Stimulated activated CD4-positive, alpha-beta T cell treated with anti-CD3 and anti-CD28 coated beads, Interleukin-15, amount 100 ng/mL, for 48 hours (primary cell): ENCODE data around the gene FNBP1L.
"Not testable (repeated sequence)": the region's sequence is repeated elsewhere in the genome, so short reads cannot be mapped to it uniquely, and the experiment has no call there.

Experiments
- DNase-seq, 2 donors: peaks; one replicate each; pipeline ENCODE4 v3.0.0-alpha.2; 2020; ENCODE audit warnings: low read depth in 2 of 2

The FNBP1L gene

GRCh38 chr1:93532780-93533378 is 85.0 kb downstream of the FNBP1L start:
- DNase-seq: no peak

GRCh38 chr1:93533677-93534076 is 85.8 kb downstream of the FNBP1L start:
- DNase-seq: no peak

- DNase-seq: no peak
Measured at GRCh38 chr1:93537396-93537795, 89.5 kb downstream of the FNBP1L start.

GRCh38 chr1:93537924-93538323 is 90.0 kb downstream of the FNBP1L start:
- DNase-seq: no peak

- DNase-seq: no peak
Measured at GRCh38 chr1:93541045-93541444, 93.1 kb downstream of the FNBP1L start.

GRCh38 chr1:93542398-93542797 is 94.5 kb downstream of the FNBP1L start:
- DNase-seq: no peak

- DNase-seq: no peak
Measured at GRCh38 chr1:93546162-93546863, 98.4 kb downstream of the FNBP1L start.

- DNase-seq: no peak
Measured at GRCh38 chr1:93549131-93549530, 101.2 kb downstream of the FNBP1L start.

GRCh38 chr1:93549811-93550210 is 101.9 kb downstream of the FNBP1L start:
- no peak for DNase-seq

GRCh38 chr1:93552741-93553455 is 105.0 kb downstream of the FNBP1L start:
- DNase-seq: no peak

GRCh38 chr1:93553886-93554490 is 106.1 kb downstream of the FNBP1L start:
- DNase-seq: not testable (repeated sequence)

GRCh38 chr1:93554883-93555872 is 107.3 kb downstream of the FNBP1L start:
- DNase-seq: no peak

- no peak for DNase-seq
Measured at GRCh38 chr1:93556291-93556690, 108.4 kb downstream of the FNBP1L start.

GRCh38 chr1:93559045-93559444 is 111.1 kb downstream of the FNBP1L start:
- DNase-seq: no peak

- DNase-seq: no peak
Measured at GRCh38 chr1:93559695-93560094, 111.8 kb downstream of the FNBP1L start.

GRCh38 chr1:93565496-93566206 is 117.7 kb downstream of the FNBP1L start:
- DNase-seq: no peak

- DNase-seq: no peak
Measured at GRCh38 chr1:93566227-93566626, 118.3 kb downstream of the FNBP1L start.

GRCh38 chr1:93567255-93567918 is 119.5 kb downstream of the FNBP1L start:
- DNase-seq: no peak

- no peak for DNase-seq
Measured at GRCh38 chr1:93569489-93569888, 121.6 kb downstream of the FNBP1L start.
